HL-60/S4 (cell line): ENCODE results near the gene KRTAP5-9.

ENCODE experiments used
- in situ Hi-C: fragments of 300-500 bp; cut with MboI; formaldehyde crosslinking; loops from 2 replicates; pipeline ENCODE4 v1.14.3; 2022; ENCODE audit warnings: low sequenced_read_pairs

The KRTAP5-9 gene

GRCh38 chr11:71532036-71532610 lies 16.1 kb upstream of the KRTAP5-9 start:
- in situ Hi-C loops, result loop anchor here (25.0 kb wide), 1 partner anchor 95 kb away; the partner anchor contains the start of gene DHCR7

- in situ Hi-C loops, result loop anchor here (25.0 kb wide), 1 partner anchor 98 kb away; the partner anchor contains the start of gene DHCR7
Observed at GRCh38 chr11:71534711-71535608, 13.3 kb upstream of the KRTAP5-9 start.

- in situ Hi-C loops, result loop anchor here (25.0 kb wide), 1 partner anchor 99 kb away; the partner anchor contains the start of gene DHCR7
Observed at GRCh38 chr11:71535825-71536224, 12.4 kb upstream of the KRTAP5-9 start.

- in situ Hi-C loops, result loop anchor here (25.0 kb wide), 1 partner anchor 100 kb away; the partner anchor contains the start of gene DHCR7
Observed at GRCh38 chr11:71537537-71537936, 10.7 kb upstream of the KRTAP5-9 start.

- in situ Hi-C loops, result loop anchor here (25.0 kb wide), 1 partner anchor 101 kb away; the partner anchor contains the start of gene DHCR7
Observed at GRCh38 chr11:71537977-71538665, 10.1 kb upstream of the KRTAP5-9 start, which contains the start of gene KRTAP5-8. Gene KRTAP5-8, plus strand, starts transcription at chr11:71538025. Its CDS starts 31 bp downstream, at chr11:71538056.

- in situ Hi-C loops, result loop anchor here (25.0 kb wide), 1 partner anchor 101 kb away; the partner anchor contains the start of gene DHCR7
Observed at GRCh38 chr11:71538666-71538990, 9.6 kb upstream of the KRTAP5-9 start.

- in situ Hi-C loops, result loop anchor here (25.0 kb wide), 1 partner anchor 102 kb away; the partner anchor contains the start of gene DHCR7
Observed at GRCh38 chr11:71539017-71539416, 9.2 kb upstream of the KRTAP5-9 start.

GRCh38 chr11:71539971-71540370 lies 8.2 kb upstream of the KRTAP5-9 start:
- in situ Hi-C loops, result loop anchor here (25.0 kb wide), 1 partner anchor 103 kb away; the partner anchor contains the start of gene DHCR7

- in situ Hi-C loops, result loop anchor here (25.0 kb wide), 1 partner anchor 103 kb away; the partner anchor contains the start of gene DHCR7
Observed at GRCh38 chr11:71540521-71541304, 7.5 kb upstream of the KRTAP5-9 start.

- in situ Hi-C loops, result loop anchor here (25.0 kb wide), 1 partner anchor 105 kb away; the partner anchor contains the start of gene DHCR7
Observed at GRCh38 chr11:71542382-71542781, 5.8 kb upstream of the KRTAP5-9 start.

GRCh38 chr11:71542879-71543777 lies 5.1 kb upstream of the KRTAP5-9 start:
- in situ Hi-C loops, result loop anchor here (25.0 kb wide), 1 partner anchor 106 kb away; the partner anchor contains the start of gene DHCR7

GRCh38 chr11:71543866-71544265 lies 4.4 kb upstream of the KRTAP5-9 start:
- in situ Hi-C loops, result loop anchor here (25.0 kb wide), 1 partner anchor 107 kb away; the partner anchor contains the start of gene DHCR7

GRCh38 chr11:71544525-71545214 lies 3.5 kb upstream of the KRTAP5-9 start:
- in situ Hi-C loops, result loop anchor here (25.0 kb wide), 1 partner anchor 107 kb away; the partner anchor contains the start of gene DHCR7

GRCh38 chr11:71545405-71545966 lies 2.7 kb upstream of the KRTAP5-9 start:
- in situ Hi-C loops, result loop anchor here (25.0 kb wide), 1 partner anchor 108 kb away; the partner anchor contains the start of gene DHCR7

- in situ Hi-C loops, result loop anchor here (25.0 kb wide), 1 partner anchor 111 kb away; the partner anchor contains the start of gene DHCR7
Observed at GRCh38 chr11:71548716-71549151, 514 bp downstream of the KRTAP5-9 start.

- in situ Hi-C loops, result no loop called here
Observed at GRCh38 chr11:71551711-71552110, 3.5 kb downstream of the KRTAP5-9 start.

GRCh38 chr11:71554996-71555395 lies 6.8 kb downstream of the KRTAP5-9 start:
- in situ Hi-C loops, result no loop called here

GRCh38 chr11:71555508-71555907 lies 7.3 kb downstream of the KRTAP5-9 start:
- in situ Hi-C loops, result no loop called here
